Stomach (tissue), 9 donors: ENCODE data around the gene CRABP2. TPM values are rescaled to one million over a fixed set of nuclear protein-coding genes. Genes with fewer than 3 reads are reported as not detected.

Experiments
- DNase-seq, 2 donors: peaks; one replicate each; pipeline versions ENCODE4 v3.0.0 to v3.0.0-alpha.2; 2013 to 2019
- H3K27ac ChIP-seq, 5 donors: fragments of 200-600 bp in 4 of 5; sonication (generic) in 4 of 5; one replicate each; pipeline ENCODE4 v1.5.1; 2013 to 2019; ENCODE audit warnings: mild to moderate bottlenecking in 1 of 5, moderate library complexity in 1 of 5
- H3K27me3 ChIP-seq, 3 donors: fragments of 200-600 bp; sonication (generic); one replicate each; pipeline ENCODE4 v1.5.1; 2017 to 2019; ENCODE audit warnings: mixed run types in 1 of 3
- H3K36me3 ChIP-seq, 4 donors: fragments of 200-600 bp; sonication (generic); 1 replicate in 3 of 4; 2 replicates in 1 of 4; pipeline ENCODE4 v1.5.1; 2016 to 2019
- H3K4me1 ChIP-seq, 4 donors: fragments of 200-600 bp; sonication (generic); one replicate each; pipeline ENCODE4 v1.5.1; 2016 to 2019
- H3K4me3 ChIP-seq, 4 donors: fragments of 200-600 bp; sonication (generic) in 3 of 4; one replicate each; pipeline ENCODE4 v1.5.1; 2016 to 2019; ENCODE audit warnings: mild to moderate bottlenecking in 1 of 4
- H3K9me3 ChIP-seq, 4 donors: fragments of 200-600 bp; sonication (generic); one replicate each; pipeline ENCODE4 v1.5.1; 2016 to 2019
- CTCF ChIP-seq, 7 experiments: fragments of 450-650 bp in 4 of 7; fragments of 200-600 bp in 3 of 7; sonication (generic) in 3 of 7; IDR thresholded peaks; one replicate each; pipeline ENCODE4 v1.5.1; 2016 to 2019; ENCODE audit warnings: antibody characterized with exemption in 7 of 7, control low read depth in 2 of 7, mild to moderate bottlenecking in 1 of 7
- EP300 ChIP-seq: sonication (generic); formaldehyde crosslinking; IDR thresholded peaks from one replicate; pipeline ENCODE4 v1.6.1; 2017; ENCODE audit warnings: antibody characterized with exemption
- POLR2A ChIP-seq, 4 donors: fragments of 450-650 bp; IDR thresholded peaks; one replicate each; pipeline ENCODE4 v1.6.1; 2016; ENCODE audit warnings: antibody characterized with exemption in 4 of 4, control low read depth in 2 of 4, mild to moderate bottlenecking in 1 of 4, moderate library complexity in 1 of 4
- POLR2AphosphoS5 ChIP-seq, 3 donors: sonication (generic); formaldehyde crosslinking; IDR thresholded peaks; one replicate each; pipeline ENCODE4 v1.6.1; 2016; ENCODE audit warnings: antibody characterized with exemption in 3 of 3
- WGBS, 5 donors: extraction: QIAGEN DNeasy Blood & Tissue Kit in 3 of 5; methylation state at CpG; one replicate each; pipeline versions ENCODE4 v1.1.5 to v1.1.7; 2013 to 2018; 5-methylcytosine and 5-hydroxymethylcytosine counted together
- intact Hi-C: fragments of 100-400 bp; cut with DNase I; formaldehyde crosslinking; loops from one replicate; pipeline ENCODE4 v1.15.1; 2023; ENCODE audit warnings: low total_unique reads
- polyA plus RNA-seq, 3 donors: library from polyadenylated mRNA; stranded (reverse); fragments of 200-250 nt; gene quantifications; one replicate each; pipeline ENCODE4 v1.2.3, GENCODE V29; 2013
- total RNA-seq, 5 donors: library from RNA; depleted of rRNA; stranded (reverse); fragments of >200 nt; gene quantifications; one replicate each; pipeline versions ENCODE4 v1.1.0 to v1.2.3, GENCODE V29; 2014 to 2016
- donor health status: healthy with polysubstance abuse.
- donor health status: Bipolar disorder and iron deficiency.
- donor health status: healthy.

The CRABP2 gene
- total and polyA plus RNA-seq, 8 donors, result 0.72 to 207 (median 6.9) TPM; not detected in 3

DNA sequence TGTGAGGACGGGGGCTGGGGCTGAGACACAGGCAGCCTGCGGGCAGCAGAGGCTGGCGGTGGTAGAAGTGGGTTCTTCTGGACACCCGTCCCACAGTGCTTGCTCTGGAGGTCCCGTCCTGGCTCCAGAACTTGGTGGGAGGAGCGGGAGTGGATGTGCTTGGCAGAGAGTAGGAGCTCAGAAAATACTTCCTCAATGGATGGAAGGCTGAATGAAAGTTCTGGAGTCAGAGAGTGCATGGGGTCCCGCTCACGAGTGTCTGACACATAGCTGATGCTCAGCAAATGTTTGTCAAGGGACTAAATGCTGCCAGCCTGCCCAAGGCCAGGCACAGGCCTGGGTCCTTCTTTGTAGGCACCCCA is 14.7 kb downstream of the CRABP2 start:
- no peak overlapping the region for H3K27ac ChIP-seq
- intact Hi-C loops, result loop anchor here (5.0 kb wide), 1 partner anchor 37 kb away; the partner anchor contains the start of genes ISG20L2 and METTL25B
- WGBS, 5 donors, result 65 to 80% (median 76%) methylated on average over 8 of the region's 8 CpGs
- no peak for TF ChIP-seq POLR2AphosphoS5 (IDR thresholded peaks at IDR 0.05)
- no peak for TF ChIP-seq POLR2A (IDR thresholded peaks at IDR 0.05)
- TF ChIP-seq CTCF (IDR thresholded peaks at IDR 0.05), result no peak
- TF ChIP-seq EP300, result no peak
- no peaks in the 10 kb centered on the region for H3K9me3 ChIP-seq
- H3K4me3 ChIP-seq, result no peak overlapping the region
- H3K36me3 ChIP-seq, result no peaks in the 10 kb centered on the region
- DNase-seq, result no peak
- H3K4me1 ChIP-seq, result peaks cover 7 to 45% (median 38%) of the 10 kb centered on the region in 4 donors
- peaks cover 0 to 89% (median 44%) of the 10 kb centered on the region in 3 donors for H3K27me3 ChIP-seq

- Histone ChIP-seq H3K4me1 (peaks cover 7 to 45% (median 38%) of the 10 kb centered on the region in 4 donors), H3K27me3 (peaks cover 0 to 94% (median 44%) of the 10 kb centered on the region in 3 donors), H3K9me3 (no peaks in the 10 kb centered on the region), H3K4me3 (no peak overlapping the region), H3K27ac (no peak overlapping the region), H3K36me3 (no peaks in the 10 kb centered on the region)
- 16 to 39% (median 28%) methylated on average over 10 of the region's 10 CpGs for WGBS, 5 donors
- intact Hi-C loops, result loop anchor here (5.0 kb wide), 1 partner anchor 37 kb away; the partner anchor contains the start of genes ISG20L2 and METTL25B
- no peak for TF ChIP-seq POLR2A (IDR thresholded peaks at IDR 0.05)
- TF ChIP-seq POLR2AphosphoS5 (IDR thresholded peaks at IDR 0.05), result no peak
- no peak for TF ChIP-seq CTCF (IDR thresholded peaks at IDR 0.05)
- no peak for TF ChIP-seq EP300
- peak in 1 of 2 donors; percentile 70 for DNase-seq
Observed at GRCh38 chr1:156689953-156690674, 15.3 kb downstream of the CRABP2 start.

DNA sequence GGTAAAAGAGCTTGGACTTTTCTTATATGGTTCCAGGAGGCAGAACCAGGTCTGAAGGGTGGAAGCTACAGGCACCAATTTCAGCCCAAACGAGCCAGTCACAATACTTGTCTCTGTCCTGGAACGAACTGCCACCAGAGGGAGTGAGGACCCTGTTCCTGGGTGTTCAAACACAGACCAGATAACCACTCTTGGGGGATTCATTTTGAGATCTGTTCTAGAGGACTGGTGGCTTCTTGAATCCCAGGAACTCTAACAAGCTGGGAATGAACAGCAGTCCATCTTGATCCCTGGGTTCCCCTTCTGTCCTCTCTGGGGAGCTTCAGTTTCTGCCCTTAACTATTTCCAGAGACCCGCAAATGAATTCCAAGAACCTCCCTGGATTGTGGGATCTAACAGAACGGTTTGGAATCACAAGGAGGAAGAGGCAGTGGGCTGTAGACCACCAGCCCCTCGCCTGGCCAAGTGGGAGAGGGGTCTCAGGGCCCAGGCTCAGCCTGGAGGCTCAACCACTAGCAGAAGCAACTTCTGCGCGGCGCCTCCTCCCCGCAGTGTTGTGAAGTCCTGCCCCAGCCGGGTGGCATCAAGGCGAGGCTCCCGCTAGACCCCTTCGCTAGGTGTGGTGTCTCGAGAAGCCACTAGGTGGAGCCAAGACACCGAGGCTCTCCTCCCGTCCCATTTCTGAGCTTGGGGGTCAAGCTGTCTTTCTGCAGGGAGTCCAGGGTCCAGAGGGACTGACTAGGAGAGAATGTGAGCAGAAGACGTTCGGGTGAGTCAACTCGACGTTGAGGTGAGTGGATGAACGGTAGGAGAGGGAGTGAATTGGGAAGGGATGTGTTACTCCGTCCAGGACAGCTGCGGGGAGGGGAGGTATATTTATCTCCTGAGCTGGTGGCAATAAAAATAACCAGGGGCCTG is 16.1 kb downstream of the CRABP2 start:
- H3K27me3 ChIP-seq, result peaks cover 0 to 98% (median 48%) of the 10 kb centered on the region in 3 donors
- H3K27ac ChIP-seq, result no peak overlapping the region
- H3K4me3 ChIP-seq, result peak overlapping the region in 1 of 4 donors; percentile 5
- peak; percentile 79 to 94 for DNase-seq
- 1 to 2% (median 2%) methylated on average over 22 to 23 of the region's 23 CpGs for WGBS, 5 donors
- H3K4me1 ChIP-seq, result peaks cover 7 to 41% (median 35%) of the 10 kb centered on the region in 4 donors
- intact Hi-C loops, result no loop called here
- H3K9me3 ChIP-seq, result no peaks in the 10 kb centered on the region
- no peak for TF ChIP-seq POLR2A (IDR thresholded peaks at IDR 0.05)
- peak in 6 of 7 experiments; percentile 68 to 95 (median 88) for TF ChIP-seq CTCF (IDR thresholded peaks at IDR 0.05)
- peak in 1 of 3 donors; percentile 65 for TF ChIP-seq POLR2AphosphoS5 (IDR thresholded peaks at IDR 0.05)
- no peaks in the 10 kb centered on the region for H3K36me3 ChIP-seq

DNA sequence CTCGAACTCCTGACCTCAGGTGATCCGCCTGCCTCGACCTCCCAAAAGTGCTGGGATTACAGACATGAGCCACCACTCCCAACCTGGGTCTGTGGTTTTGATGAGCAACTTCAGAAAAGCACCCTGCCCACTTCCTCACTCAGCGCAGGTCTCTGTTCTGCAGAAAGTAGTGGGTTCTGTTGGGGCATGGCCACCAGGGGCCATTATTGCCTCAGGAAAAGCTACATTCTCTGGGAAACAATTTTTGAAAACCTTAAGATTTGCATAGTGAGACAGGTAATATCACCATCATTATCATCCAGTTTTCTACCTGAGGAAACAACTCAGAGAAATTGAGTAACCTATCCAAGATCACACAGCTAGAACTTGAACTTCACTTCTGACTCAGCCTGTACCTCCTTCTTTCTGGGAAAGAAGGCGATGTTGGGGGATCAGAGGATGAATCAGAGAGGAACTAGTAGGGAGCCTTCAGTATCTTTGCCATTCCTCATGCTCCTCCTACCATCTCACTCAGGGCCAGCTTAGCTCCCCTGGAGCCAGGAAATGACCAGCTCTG is 21.1 kb downstream of the CRABP2 start:
- Histone ChIP-seq H3K36me3 (no peaks in the 10 kb centered on the region), H3K9me3 (no peaks in the 10 kb centered on the region), H3K4me1 (peaks cover under 1 to 4% (median 3%) of the 10 kb centered on the region in 4 donors), H3K27me3 (peaks cover 0 to 93% (median 41%) of the 10 kb centered on the region in 3 donors), H3K4me3 (no peak overlapping the region), H3K27ac (no peak overlapping the region)
- intact Hi-C loops, result no loop called here
- no peak for TF ChIP-seq CTCF (IDR thresholded peaks at IDR 0.05)
- no peak for TF ChIP-seq POLR2AphosphoS5 (IDR thresholded peaks at IDR 0.05)
- TF ChIP-seq POLR2A (IDR thresholded peaks at IDR 0.05), result no peak
- TF ChIP-seq EP300, result no peak
- WGBS, 5 donors, result 65 to 71% (median 70%) methylated on average over 5 of the region's 5 CpGs
- DNase-seq, result no peak
